Endothelial cell (in vitro differentiated cells): Measurements from ENCODE around the gene FASLG. TPM values are rescaled to one million over a fixed set of nuclear protein-coding genes. Genes with fewer than 3 reads are reported as not detected.
"Not testable (repeated sequence)": the region's sequence is repeated elsewhere in the genome, so short reads cannot be mapped to it uniquely, and the experiment has no call there.

Experiments
- DNase-seq: peaks from one replicate; pipeline ENCODE4 v3.0.0; 2021; ENCODE audit warnings: low spot score
- H3K27ac Mint-ChIP-seq: one replicate; pipeline ENCODE4 v1.8.0; 2021; ENCODE audit warnings: mixed read lengths, inconsistent platforms; ENCODE audit not compliant: unreplicated experiment
- H3K27me3 Mint-ChIP-seq: one replicate; pipeline ENCODE4 v1.8.0; 2021; ENCODE audit warnings: mild to moderate bottlenecking, moderate library complexity, mixed read lengths, inconsistent platforms; ENCODE audit not compliant: unreplicated experiment
- H3K36me3 Mint-ChIP-seq: one replicate; pipeline ENCODE4 v1.8.0; 2021; ENCODE audit warnings: mild to moderate bottlenecking, low read depth, mixed read lengths, inconsistent platforms; ENCODE audit not compliant: unreplicated experiment
- H3K4me1 Mint-ChIP-seq: one replicate; pipeline ENCODE4 v1.8.0; 2021; ENCODE audit warnings: mild to moderate bottlenecking, mixed read lengths, inconsistent platforms; ENCODE audit not compliant: unreplicated experiment
- H3K4me3 Mint-ChIP-seq: one replicate; pipeline ENCODE4 v1.8.0; 2021; ENCODE audit warnings: mild to moderate bottlenecking, mixed read lengths, inconsistent platforms; ENCODE audit not compliant: unreplicated experiment
- H3K9me3 Mint-ChIP-seq: one replicate; pipeline ENCODE4 v1.8.0; 2021; ENCODE audit warnings: mixed read lengths, inconsistent platforms; ENCODE audit not compliant: unreplicated experiment
- total RNA-seq: library from RNA; stranded (reverse); fragmentation: NEBNext Ultra II Directional; extraction: Animal tissue kit (Norgen Biotek cat#: 25700); gene quantifications from one replicate; pipeline ENCODE4 v1.2.1, GENCODE V29; 2021; ENCODE audit not compliant: unreplicated experiment
- TF ChIP-seq, protein P1 (sequence below): fragments of 200-600 bp; sonication (generic); IDR thresholded peaks from one replicate; pipeline ENCODE4 v1.5.0; 2021; ENCODE audit warnings: antibody characterized with exemption; ENCODE audit not compliant: unreplicated experiment

The FASLG gene
- total RNA-seq, 1 donor from 2014 or later, result not detected

GRCh38 chr1:172616195-172616594 lies 42.7 kb upstream of the FASLG start:
- Mint-ChIP-seq H3K27ac (no peak overlapping the region), H3K9me3 (peaks cover 9% of the 10 kb centered on the region), H3K27me3 (peaks cover 8% of the 10 kb centered on the region), H3K4me3 (no peak overlapping the region), H3K4me1 (peaks cover 5% of the 10 kb centered on the region), H3K36me3 (peaks cover 43% of the 10 kb centered on the region)
- TF ChIP-seq, protein P1, sequence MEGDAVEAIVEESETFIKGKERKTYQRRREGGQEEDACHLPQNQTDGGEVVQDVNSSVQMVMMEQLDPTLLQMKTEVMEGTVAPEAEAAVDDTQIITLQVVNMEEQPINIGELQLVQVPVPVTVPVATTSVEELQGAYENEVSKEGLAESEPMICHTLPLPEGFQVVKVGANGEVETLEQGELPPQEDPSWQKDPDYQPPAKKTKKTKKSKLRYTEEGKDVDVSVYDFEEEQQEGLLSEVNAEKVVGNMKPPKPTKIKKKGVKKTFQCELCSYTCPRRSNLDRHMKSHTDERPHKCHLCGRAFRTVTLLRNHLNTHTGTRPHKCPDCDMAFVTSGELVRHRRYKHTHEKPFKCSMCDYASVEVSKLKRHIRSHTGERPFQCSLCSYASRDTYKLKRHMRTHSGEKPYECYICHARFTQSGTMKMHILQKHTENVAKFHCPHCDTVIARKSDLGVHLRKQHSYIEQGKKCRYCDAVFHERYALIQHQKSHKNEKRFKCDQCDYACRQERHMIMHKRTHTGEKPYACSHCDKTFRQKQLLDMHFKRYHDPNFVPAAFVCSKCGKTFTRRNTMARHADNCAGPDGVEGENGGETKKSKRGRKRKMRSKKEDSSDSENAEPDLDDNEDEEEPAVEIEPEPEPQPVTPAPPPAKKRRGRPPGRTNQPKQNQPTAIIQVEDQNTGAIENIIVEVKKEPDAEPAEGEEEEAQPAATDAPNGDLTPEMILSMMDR, result no peak
- DNase-seq, result no peak

DNA sequence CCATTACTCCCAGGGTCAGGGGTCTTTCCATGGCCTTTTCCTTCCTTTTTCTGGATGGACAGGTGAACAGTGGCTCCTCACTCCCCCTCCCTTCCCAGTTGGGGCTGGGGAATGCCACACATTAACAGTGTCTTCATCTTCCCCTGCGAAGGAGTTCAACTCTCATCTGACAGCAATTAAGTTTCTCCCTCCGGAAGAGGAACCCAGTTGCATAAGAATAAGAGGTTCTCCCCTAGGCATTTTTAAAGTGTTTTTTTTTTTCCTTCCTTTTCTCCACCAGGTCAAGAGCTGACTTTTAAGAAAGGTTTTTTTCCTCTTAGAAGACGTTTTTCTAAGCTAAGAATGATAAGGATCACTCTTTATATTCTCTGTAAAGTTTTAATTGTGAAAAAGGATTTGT lies 42.3 kb upstream of the FASLG start:
- TF ChIP-seq, protein P1, result no peak
- Mint-ChIP-seq H3K9me3 (peaks cover 9% of the 10 kb centered on the region), H3K4me3 (no peak overlapping the region), H3K4me1 (peaks cover 2% of the 10 kb centered on the region), H3K27me3 (peaks cover 8% of the 10 kb centered on the region), H3K36me3 (peaks cover 46% of the 10 kb centered on the region), H3K27ac (no peak overlapping the region)
- DNase-seq, result no peak

GRCh38 chr1:172620603-172621002 lies 38.3 kb upstream of the FASLG start:
- not testable (repeated sequence) for H3K27me3 Mint-ChIP-seq, H3K27ac Mint-ChIP-seq, DNase-seq, H3K4me1 Mint-ChIP-seq
- Mint-ChIP-seq H3K36me3 (peaks cover 38% of the 10 kb centered on the region), H3K4me3 (peak overlapping the region; percentile 70), H3K9me3 (peaks cover 16% of the 10 kb centered on the region)

DNA sequence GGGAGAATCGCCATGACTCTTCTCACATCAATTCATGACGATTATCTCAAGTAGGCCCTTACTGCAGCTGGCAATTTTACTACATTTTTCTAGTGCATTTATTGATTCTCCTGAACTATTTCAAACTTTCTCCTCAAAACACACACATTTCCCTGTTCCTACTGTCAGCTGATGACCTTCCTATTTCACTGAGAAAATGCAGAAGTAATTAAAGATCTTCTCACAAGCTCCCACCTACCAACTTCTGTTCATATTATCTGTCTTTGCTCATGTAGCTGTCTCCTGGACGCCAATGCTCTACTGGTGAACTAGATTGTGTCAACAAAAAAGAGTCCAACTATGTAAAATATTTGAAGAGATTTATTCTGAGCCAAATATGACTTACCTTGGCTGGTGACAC lies 36.4 kb upstream of the FASLG start:
- Mint-ChIP-seq H3K27me3 (peaks cover 4% of the 10 kb centered on the region), H3K4me3 (no peak overlapping the region), H3K36me3 (peaks cover 25% of the 10 kb centered on the region), H3K9me3 (peaks cover 7% of the 10 kb centered on the region), H3K27ac (no peak overlapping the region), H3K4me1 (no peaks in the 10 kb centered on the region)
- no peak for DNase-seq
- TF ChIP-seq, protein P1, result no peak

DNA sequence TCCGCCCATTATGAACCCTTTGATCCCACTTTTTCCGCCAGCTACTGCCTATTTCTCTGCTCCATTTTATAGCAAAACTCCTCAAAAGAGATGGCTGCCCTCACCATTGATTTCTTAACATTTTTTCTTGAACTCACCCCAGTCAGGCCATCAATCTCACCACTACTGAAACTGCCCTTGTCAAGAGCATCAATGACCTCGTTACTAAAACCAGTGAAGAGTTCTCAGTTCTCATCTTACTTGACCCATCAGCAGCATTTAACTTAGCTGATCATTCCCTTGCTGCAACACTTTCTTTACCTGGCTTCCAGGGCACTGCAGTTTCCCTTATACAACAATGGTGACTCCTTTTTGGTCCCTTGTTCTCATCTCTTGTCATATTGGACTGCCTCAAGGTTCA lies 35.2 kb upstream of the FASLG start:
- Mint-ChIP-seq H3K27ac (no peak overlapping the region), H3K27me3 (peaks cover 4% of the 10 kb centered on the region), H3K36me3 (peaks cover 23% of the 10 kb centered on the region), H3K9me3 (peaks cover 7% of the 10 kb centered on the region), H3K4me1 (no peaks in the 10 kb centered on the region), H3K4me3 (no peak overlapping the region)
- DNase-seq, result no peak
- TF ChIP-seq, protein P1, result no peak

DNA sequence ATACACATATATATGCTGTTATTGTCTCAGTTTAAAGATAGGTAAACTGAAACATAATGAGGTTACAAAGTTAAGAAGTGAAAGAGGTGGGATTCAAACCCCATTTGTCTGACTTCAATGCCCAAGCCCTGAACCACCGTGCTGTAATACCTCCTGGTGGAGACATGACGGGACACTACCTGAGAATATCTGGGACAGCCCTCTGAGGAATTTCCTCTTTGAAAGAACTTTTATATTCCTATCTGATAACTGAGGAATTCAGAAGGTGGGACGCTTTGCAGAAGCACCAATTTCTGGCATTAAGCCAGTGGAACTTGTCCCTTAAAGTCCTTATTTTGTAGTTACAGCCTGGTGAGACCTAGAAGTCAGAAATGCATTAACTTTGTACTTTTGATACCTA lies 32.1 kb upstream of the FASLG start:
- Mint-ChIP-seq H3K9me3 (peaks cover 7% of the 10 kb centered on the region), H3K27ac (no peak overlapping the region), H3K27me3 (no peaks in the 10 kb centered on the region), H3K4me1 (no peaks in the 10 kb centered on the region), H3K4me3 (no peak overlapping the region), H3K36me3 (peaks cover 8% of the 10 kb centered on the region)
- TF ChIP-seq, protein P1, result no peak
- no peak for DNase-seq
